Brain pericyte (primary cell): Measurements from ENCODE around the gene CFAP91.
A peak's percentile ranks its signal among the peaks of the same experiment; 100 is the strongest.

ENCODE experiments used
- DNase-seq: peaks from one replicate; pipeline ENCODE4 v3.0.0-alpha.2; 2012; ENCODE audit warnings: low read depth, low spot score

Gene CFAP91

GRCh38 chr3:119702530-119703527 is at the start of gene CFAP91:
Gene CFAP91, plus strand, starts transcription at chr3:119703022. Its CDS starts 77 bp downstream, at chr3:119703099.
- DNase-seq, result peak; percentile 71

- no peak for DNase-seq
These were observed 48.9 kb upstream of the CFAP91 start for GRCh38 chr3:119653876-119654275.

GRCh38 chr3:119657887-119658702 is 44.7 kb upstream of the CFAP91 start:
- no peak for DNase-seq

GRCh38 chr3:119658994-119659393 is 43.8 kb upstream of the CFAP91 start:
- no peak for DNase-seq

GRCh38 chr3:119659606-119660291 is 43.1 kb upstream of the CFAP91 start:
- no peak for DNase-seq

- DNase-seq, result no peak
These were observed 42.1 kb upstream of the CFAP91 start, which contains the start of gene POPDC2 for GRCh38 chr3:119660474-119661440. Gene POPDC2, minus strand, starts transcription at chr3:119660589. Its CDS starts 166 bp downstream, at chr3:119660423.

GRCh38 chr3:119662604-119663373 is 40.0 kb upstream of the CFAP91 start:
- no peak for DNase-seq

GRCh38 chr3:119663885-119664284 is 38.9 kb upstream of the CFAP91 start:
- DNase-seq, result no peak

GRCh38 chr3:119664370-119664769 is 38.5 kb upstream of the CFAP91 start:
- DNase-seq, result no peak

GRCh38 chr3:119664850-119665379 is 37.9 kb upstream of the CFAP91 start:
- no peak for DNase-seq

GRCh38 chr3:119665954-119666559 is 36.8 kb upstream of the CFAP91 start:
- DNase-seq, result no peak

- no peak for DNase-seq
These were observed 32.8 kb upstream of the CFAP91 start for GRCh38 chr3:119669906-119670570.

- DNase-seq, result no peak
These were observed 30.0 kb upstream of the CFAP91 start for GRCh38 chr3:119672776-119673175.

- no peak for DNase-seq
These were observed 28.9 kb upstream of the CFAP91 start for GRCh38 chr3:119673875-119674274.

- no peak for DNase-seq
These were observed 27.5 kb upstream of the CFAP91 start for GRCh38 chr3:119675188-119675874.

- no peak for DNase-seq
These were observed 26.8 kb upstream of the CFAP91 start for GRCh38 chr3:119676020-119676419.

GRCh38 chr3:119676771-119677640 is 25.8 kb upstream of the CFAP91 start, which contains the start of gene COX17:
Gene COX17, minus strand, starts transcription at chr3:119677406. Its CDS starts 96 bp downstream, at chr3:119677310.
- peak; percentile 81 for DNase-seq
